HepG2 (cell line): ENCODE measurements around the gene ITIH6. TPM values are rescaled to one million over a fixed set of nuclear protein-coding genes. Genes with fewer than 3 reads are reported as not detected.
A peak's percentile ranks its signal among the peaks of the same experiment; 100 is the strongest.

Experiments used
- ATAC-seq: fragments of 200-7000 bp; cut with Tn5 transposase; 3 replicates; pipeline ENCODE4 v1.9.1; 2020; ENCODE audit warnings: mild to moderate bottlenecking, moderate library complexity
- BruUV-seq: library from RNA; stranded (reverse); fragments of 400-500 nt; replicated peaks from 2 replicates; lab custom pipeline; 2021; lab: Mats Ljungman, UMichigan
- CTCF ChIA-PET: fragments of 300-600 bp; formaldehyde crosslinking; extraction: SDS; loops from one replicate; lab custom pipeline; 2021; ENCODE audit warnings: low total read pairs, inconsistent platforms, low intra/inter-chr PET ratio; lab: Yijun Ruan, JAX
- POLR2A ChIA-PET: fragments of 350-600 bp; sonication (Branson Sonifier 250); formaldehyde crosslinking; loops from one replicate; lab custom pipeline; 2020; ENCODE audit warnings: antibody characterized with exemption, inconsistent platforms; lab: Yijun Ruan, JAX
- DNase-seq: peaks from one replicate; pipeline ENCODE4 v3.0.0-alpha.2; 2015; ENCODE audit warnings: low spot score
- FAIRE-seq: peaks from 3 replicates; lab custom pipeline; 2011; peaks lifted over from hg19 to GRCh38; lab: Jason Lieb, UNC
- H2AFZ ChIP-seq: one replicate; pipeline ENCODE4 v1.6.1; 2011; ENCODE audit warnings: low read length, inconsistent platforms
- H3K27ac ChIP-seq: fragments of 300-600 bp; 3 replicates; pipeline ENCODE4 v1.8.0; 2011; ENCODE audit warnings: mixed run types, mild to moderate bottlenecking, mixed read lengths, low read length, inconsistent platforms; ENCODE audit not compliant: insufficient read depth; ENCODE audit errors: extremely low read length
- H3K27me3 ChIP-seq, 2 experiments: fragments of 200-600 bp in 1 of 2; 2 replicates in 1 of 2; 3 replicates in 1 of 2; pipeline versions ENCODE4 v1.6.0 to v1.8.0; 2011; ENCODE audit warnings: low read length in 2 of 2, mild to moderate bottlenecking in 2 of 2, moderate library complexity in 2 of 2, inconsistent platforms in 1 of 2; ENCODE audit not compliant: insufficient read depth in 2 of 2, control insufficient read depth in 1 of 2
- H3K36me3 ChIP-seq, 2 experiments: fragments of 200-600 bp in 1 of 2; replicated peaks in 1 of 2; 2 replicates in 1 of 2; 3 replicates in 1 of 2; pipeline versions ENCODE4 v1.5.1 to v1.8.0; 2011; ENCODE audit warnings: low read length in 2 of 2, inconsistent platforms in 1 of 2; ENCODE audit not compliant: insufficient read depth in 2 of 2, control insufficient read depth in 1 of 2
- H3K4me1 ChIP-seq: 2 replicates; pipeline ENCODE4 v1.5.1; 2012; ENCODE audit warnings: low read length, inconsistent platforms; ENCODE audit not compliant: insufficient read depth
- H3K4me2 ChIP-seq: 2 replicates; pipeline ENCODE4 v1.6.0; 2011; ENCODE audit warnings: low read depth, low read length, inconsistent platforms
- H3K4me3 ChIP-seq, 3 experiments: fragments of 200-600 bp in 1 of 3; sonication (generic), shearing (Covaris generic) in 1 of 3; replicated peaks in 1 of 3; 2 replicates each; pipeline ENCODE4 v1.5.1; 2011 to 2016; ENCODE audit warnings: low read length in 3 of 3, inconsistent platforms in 2 of 3, low read depth in 2 of 3, mild to moderate bottlenecking in 2 of 3, control low read depth in 1 of 3, mixed read lengths in 1 of 3; ENCODE audit not compliant: insufficient read depth in 1 of 3
- H3K79me2 ChIP-seq: one replicate; pipeline ENCODE4 v1.6.1; 2011; ENCODE audit warnings: low read length, inconsistent platforms; ENCODE audit not compliant: insufficient read depth
- H3K9ac ChIP-seq: 2 replicates; pipeline ENCODE4 v1.6.0; 2011; ENCODE audit warnings: mild to moderate bottlenecking, low read depth, low read length, inconsistent platforms; ENCODE audit not compliant: insufficient read depth
- H3K9me3 ChIP-seq: 2 replicates; pipeline ENCODE4 v1.5.1; 2012; ENCODE audit warnings: mild to moderate bottlenecking, low read length
- H4K20me1 ChIP-seq: 2 replicates; pipeline ENCODE4 v1.6.0; 2011; ENCODE audit warnings: inconsistent platforms, mild to moderate bottlenecking, low read length, moderate library complexity; ENCODE audit not compliant: insufficient read depth
- ATF7 ChIP-seq, 2 experiments: fragments of 450-650 bp in 1 of 2; sonication (generic) in 1 of 2; formaldehyde crosslinking in 1 of 2; IDR thresholded peaks; 2 replicates each; pipeline versions ENCODE4 v1.4.0 to v1.6.1; 2016 to 2020; ENCODE audit warnings: antibody characterized with exemption in 1 of 2, mild to moderate bottlenecking in 1 of 2, missing genetic modification reagents in 1 of 2
- DRAP1 ChIP-seq: IDR thresholded peaks from 2 replicates; pipeline ENCODE4 v1.6.1; 2016; ENCODE audit warnings: missing genetic modification reagents, missing compliant biosample characterization
- FOXP4 ChIP-seq: sonication (generic); formaldehyde crosslinking; IDR thresholded peaks from 2 replicates; pipeline ENCODE4 v1.4.0; 2020; ENCODE audit warnings: missing genetic modification reagents
- HNF4A ChIP-seq: sonication (generic); formaldehyde crosslinking; IDR thresholded peaks from 2 replicates; pipeline ENCODE4 v1.4.0; 2020; ENCODE audit warnings: missing genetic modification reagents
- HNF4G ChIP-seq, 2 experiments: sonication (generic) in 1 of 2; formaldehyde crosslinking in 1 of 2; IDR thresholded peaks; 2 replicates each; pipeline versions ENCODE4 v1.4.0 to v1.6.1; 2011 to 2020; ENCODE audit warnings: borderline replicate concordance in 2 of 2, low read depth in 2 of 2, mild to moderate bottlenecking in 2 of 2, low read length in 1 of 2, missing genetic modification reagents in 1 of 2, moderate library complexity in 1 of 2
- LBX2 ChIP-seq: sonication (generic); formaldehyde crosslinking; IDR thresholded peaks from 2 replicates; pipeline ENCODE4 v1.5.0; 2020; ENCODE audit warnings: missing genetic modification reagents, mild to moderate bottlenecking, borderline replicate concordance
- MAFG ChIP-seq: sonication (generic); formaldehyde crosslinking; IDR thresholded peaks from 2 replicates; pipeline ENCODE4 v1.5.1; 2020; ENCODE audit warnings: mild to moderate bottlenecking, missing genetic modification reagents
- POLR2G ChIP-seq: fragments of 200-400 bp; formaldehyde crosslinking; IDR thresholded peaks from 2 replicates; pipeline ENCODE4 v1.6.1; 2018; ENCODE audit warnings: mild to moderate bottlenecking, low read depth, low read length, moderate library complexity
- SIX1 ChIP-seq: sonication (generic); formaldehyde crosslinking; IDR thresholded peaks from 2 replicates; pipeline ENCODE4 v1.4.0; 2020; ENCODE audit warnings: missing genetic modification reagents, borderline replicate concordance
- SMAD3 ChIP-seq: sonication (generic); formaldehyde crosslinking; IDR thresholded peaks from 2 replicates; pipeline ENCODE4 v1.4.0; 2020; ENCODE audit warnings: missing genetic modification reagents
- TERF1 ChIP-seq: sonication (generic); formaldehyde crosslinking; IDR thresholded peaks from 2 replicates; pipeline ENCODE4 v1.8.0; 2022; ENCODE audit warnings: mild to moderate bottlenecking, missing genetic modification reagents, moderate library complexity
- WIZ ChIP-seq: sonication (generic); formaldehyde crosslinking; IDR thresholded peaks from 2 replicates; pipeline ENCODE4 v1.5.1; 2020; ENCODE audit warnings: mild to moderate bottlenecking, missing genetic modification reagents
- YEATS4 ChIP-seq: sonication (generic); formaldehyde crosslinking; IDR thresholded peaks from 2 replicates; pipeline ENCODE4 v1.4.0; 2020; ENCODE audit warnings: missing genetic modification reagents, borderline replicate concordance
- ZBTB43 ChIP-seq: sonication (generic); formaldehyde crosslinking; conservative IDR thresholded peaks from 2 replicates; pipeline ENCODE4 v1.4.0; 2020; ENCODE audit warnings: missing genetic modification reagents
- ZNF430 ChIP-seq: sonication (generic); formaldehyde crosslinking; IDR thresholded peaks from 2 replicates; pipeline ENCODE4 v1.9.0; 2021; ENCODE audit warnings: mild to moderate bottlenecking, missing genetic modification reagents
- WGBS: methylation state at CpG from one replicate; pipeline ENCODE4 v1.1.6; 2017; ENCODE audit warnings: low lambda C conversion rate; 5-methylcytosine and 5-hydroxymethylcytosine counted together
- in situ Hi-C: cut with HindIII; loops from 2 replicates; pipeline ENCODE4 v1.10.0; 2017; ENCODE audit warnings: low pct_unique_long_range_greater_than_20kb; ENCODE audit not compliant: extremely low pct_ligation_motif_present
- intact Hi-C: fragments of 100-400 bp; cut with micrococcal nuclease; formaldehyde crosslinking; loops from one replicate; pipeline ENCODE4 v1.10.0; 2022; ENCODE audit not compliant: unreplicated experiment
- polyA plus RNA-seq, 8 experiments: library from polyadenylated mRNA; depleted of rRNA in 3 of 8; stranded (reverse) in 7 of 8; unstranded in 1 of 8; fragments of >200 nt; fragmentation: Illumina TruSeq in 4 of 8; extraction: Trizol in 4 of 8; gene quantifications; 2 replicates each; pipeline versions ENCODE4 v1.2.1 to v1.2.3, GENCODE V29; 2011 to 2016; ENCODE audit warnings: low read depth in 4 of 8, missing spikeins in 1 of 8, mixed read lengths in 1 of 8; ENCODE audit not compliant: insufficient read depth in 1 of 8
- total RNA-seq, 5 experiments: library from RNA; depleted of rRNA; stranded (reverse); fragments of >200 nt; fragmentation: Illumina TruSeq; extraction: Trizol; gene quantifications; 2 replicates each; pipeline ENCODE4 v1.2.3, GENCODE V29; 2016; ENCODE audit warnings: low read depth in 1 of 5

The ITIH6 gene
- total and polyA plus RNA-seq, 2 of the 13 experiments (the other 11 are each of a cell fraction or from before 2014, with no cell fraction given): not detected

GRCh38 chrX:54708404-54708803 lies 89.7 kb downstream of the ITIH6 start:
- POLR2A ChIA-PET: no interaction called here
- CTCF ChIA-PET: no interaction called here
- FAIRE-seq: peak; percentile 82
- Histone ChIP-seq H4K20me1 (no peaks in the 10 kb centered on the region), H3K36me3 (no peaks in the 10 kb centered on the region), H3K9me3 (no peaks in the 10 kb centered on the region), H3K27me3 (no peaks in the 10 kb centered on the region), H3K4me1 (peaks cover 14% of the 10 kb centered on the region), H3K4me3 (no peak overlapping the region), H3K4me2 (no peak overlapping the region), H3K9ac (no peak overlapping the region), H3K27ac (no peak overlapping the region), H3K79me2 (no peaks in the 10 kb centered on the region), H2AFZ (no peak overlapping the region)
- intact Hi-C loops: no loop called here
- peak; percentile 78 for ATAC-seq
- BruUV-seq: no TSS peak
- DNase-seq: peak; percentile 10
- no CpG with 5 or more reads among the region's 2 CpGs for WGBS
- in situ Hi-C loops: no loop called here
- no peak for TF ChIP-seq ZNF430
- no peak for TF ChIP-seq POLR2G
- no peak for TF ChIP-seq WIZ
- TF ChIP-seq YEATS4 (CRISPR knock-in tag): no peak
- TF ChIP-seq DRAP1: no peak
- no peak for TF ChIP-seq ZBTB43 (CRISPR knock-in tag)
- peak; percentile 77 for TF ChIP-seq HNF4A
- TF ChIP-seq HNF4G (IDR thresholded peaks at IDR 0.05; ENCODE audit: borderline replicate concordance, low read depth, low read length): peak; percentile 34; the same call in 1 of the 2 replicates
- TF ChIP-seq HNF4G (CRISPR knock-in tag; IDR thresholded peaks at IDR 0.05; ENCODE audit: borderline replicate concordance, low read depth): no peak
- no peak for TF ChIP-seq LBX2 (CRISPR knock-in tag)
- TF ChIP-seq ATF7 (IDR thresholded peaks at IDR 0.05): no peak
- TF ChIP-seq ATF7 (CRISPR knock-in tag; IDR thresholded peaks at IDR 0.05): no peak
- no peak for TF ChIP-seq FOXP4 (CRISPR knock-in tag)
- no peak for TF ChIP-seq MAFG
- TF ChIP-seq SIX1 (CRISPR knock-in tag): no peak
- no peak for TF ChIP-seq SMAD3
- no peak for TF ChIP-seq TERF1 (CRISPR knock-in tag)
